Neural cell (in vitro differentiated cells): ENCODE measurements around the gene GPR183. TPM values are rescaled to one million over a fixed set of nuclear protein-coding genes. Genes with fewer than 3 reads are reported as not detected.

ENCODE experiments used
- H2AFZ ChIP-seq: fragments of 200-600, 300-800 bp; sonication (generic), shearing (Covaris generic); 2 replicates; pipeline ENCODE4 v1.6.0; 2014; ENCODE audit warnings: low read depth, mild to moderate bottlenecking, antibody characterized with exemption, low read length, moderate library complexity
- H3F3A ChIP-seq: fragments of 200-600 bp; shearing (Covaris generic); 2 replicates; pipeline ENCODE4 v1.6.1; 2016; ENCODE audit warnings: mild to moderate bottlenecking, moderate library complexity, mixed read lengths, antibody characterized with exemption, low read length; ENCODE audit not compliant: insufficient read depth, poor library complexity, severe bottlenecking
- H3K27ac ChIP-seq: fragments of 200-600, 300-800 bp; sonication (generic), shearing (Covaris generic); 2 replicates; pipeline ENCODE4 v1.5.1; 2014; ENCODE audit warnings: mild to moderate bottlenecking, low read length, moderate library complexity
- H3K27me3 ChIP-seq: fragments of 300-800, 200-600 bp; sonication (generic), shearing (Covaris generic); 2 replicates; pipeline ENCODE4 v1.6.0; 2014; ENCODE audit warnings: mild to moderate bottlenecking, low read depth, low read length, moderate library complexity; ENCODE audit not compliant: insufficient read depth
- H3K36me3 ChIP-seq: fragments of 300-800, 200-600 bp; sonication (generic), shearing (Covaris generic); 2 replicates; pipeline ENCODE4 v1.5.1; 2014; ENCODE audit warnings: mild to moderate bottlenecking, antibody characterized with exemption, low read length, moderate library complexity; ENCODE audit not compliant: insufficient read depth
- H3K4me2 ChIP-seq: fragments of 300-800, 200-600 bp; sonication (generic), shearing (Covaris generic); 2 replicates; pipeline ENCODE4 v1.6.0; 2014; ENCODE audit warnings: mild to moderate bottlenecking, low read length
- H3K4me3 ChIP-seq: fragments of 300-800, 200-600 bp; sonication (generic), shearing (Covaris generic); 2 replicates; pipeline ENCODE4 v1.5.1; 2014; ENCODE audit warnings: mild to moderate bottlenecking, low read length, moderate library complexity
- H3K79me2 ChIP-seq: fragments of 200-600 bp; shearing (Covaris generic); replicated peaks from 2 replicates; pipeline ENCODE4 v1.6.0; 2014; ENCODE audit warnings: mild to moderate bottlenecking, low read length, moderate library complexity; ENCODE audit not compliant: insufficient read depth
- H3K9ac ChIP-seq: fragments of 300-800, 200-600 bp; sonication (generic), shearing (Covaris generic); 2 replicates; pipeline ENCODE4 v1.6.1; 2016; ENCODE audit warnings: mild to moderate bottlenecking, low read length, mixed read lengths
- H3K9me2 ChIP-seq: fragments of 200-600 bp; shearing (Covaris generic); 2 replicates; pipeline ENCODE4 v1.6.1; 2016; ENCODE audit warnings: mild to moderate bottlenecking, low read length, mixed read lengths; ENCODE audit not compliant: insufficient read depth
- H3K9me3 ChIP-seq: fragments of 200-600, 300-800 bp; sonication (generic), shearing (Covaris generic); 2 replicates; pipeline ENCODE4 v1.6.1; 2016; ENCODE audit warnings: mild to moderate bottlenecking, mixed run types, low read length, moderate library complexity, mixed read lengths
- H4K20me1 ChIP-seq: fragments of 200-600 bp; shearing (Covaris generic); 2 replicates; pipeline ENCODE4 v1.6.1; 2016; ENCODE audit warnings: mild to moderate bottlenecking, mixed run types; ENCODE audit not compliant: insufficient read depth
- CTCF ChIP-seq: fragments of 450-650 bp; IDR thresholded peaks from 2 replicates; pipeline ENCODE4 v1.5.1; 2014; ENCODE audit warnings: antibody characterized with exemption, mild to moderate bottlenecking, moderate library complexity; ENCODE audit not compliant: poor library complexity, severe bottlenecking
- EP300 ChIP-seq: fragments of 450-650 bp; conservative IDR thresholded peaks from 2 replicates; pipeline ENCODE4 v1.6.1; 2014; ENCODE audit warnings: antibody characterized with exemption, mild to moderate bottlenecking, moderate library complexity; ENCODE audit not compliant: poor library complexity, severe bottlenecking
- EZH2 ChIP-seq: fragments of 200-600, 300-800 bp; shearing (Covaris generic), sonication (generic); IDR thresholded peaks from 2 replicates; pipeline ENCODE4 v1.6.1; 2014; ENCODE audit warnings: antibody characterized with exemption, low read length, borderline replicate concordance, mild to moderate bottlenecking; ENCODE audit not compliant: insufficient read depth, poor library complexity, severe bottlenecking
- MXI1 ChIP-seq: fragments of 450-650 bp; conservative IDR thresholded peaks from 2 replicates; pipeline ENCODE4 v1.6.1; 2014; ENCODE audit warnings: antibody characterized with exemption, mild to moderate bottlenecking; ENCODE audit not compliant: poor library complexity, severe bottlenecking
- POLR2AphosphoS5 ChIP-seq: IDR thresholded peaks from 2 replicates; pipeline ENCODE4 v1.6.1; 2012
- RAD21 ChIP-seq: fragments of 450-650 bp; conservative IDR thresholded peaks from 2 replicates; pipeline ENCODE4 v1.6.1; 2014; ENCODE audit warnings: antibody characterized with exemption, mild to moderate bottlenecking, moderate library complexity
- REST ChIP-seq: IDR thresholded peaks from 2 replicates; pipeline ENCODE4 v1.6.1; 2012; ENCODE audit warnings: borderline replicate concordance
- SMC3 ChIP-seq: fragments of 450-650 bp; conservative IDR thresholded peaks from 2 replicates; pipeline ENCODE4 v1.6.1; 2014; ENCODE audit warnings: antibody characterized with exemption, mild to moderate bottlenecking, moderate library complexity; ENCODE audit not compliant: poor library complexity
- TAF1 ChIP-seq: IDR thresholded peaks from 2 replicates; pipeline ENCODE4 v1.6.1; 2012; ENCODE audit warnings: low read depth
- polyA plus RNA-seq: library from polyadenylated mRNA; depleted of rRNA; stranded (reverse); fragments of >200 nt; gene quantifications from 2 replicates; pipeline ENCODE4 v1.2.3, GENCODE V29; 2014

The GPR183 gene
- polyA plus RNA-seq, 1 donor from 2014 or later = not detected

- no peak overlapping the region for H3K4me2 ChIP-seq
- no peaks in the 10 kb centered on the region for H3F3A ChIP-seq
- no peaks in the 10 kb centered on the region for H3K9me3 ChIP-seq
- H3K27me3 ChIP-seq = no peaks in the 10 kb centered on the region
- no peak overlapping the region for H3K27ac ChIP-seq
- H3K79me2 ChIP-seq = no peaks in the 10 kb centered on the region
- H3K9me2 ChIP-seq = no peaks in the 10 kb centered on the region
- TF ChIP-seq SMC3 (no peak), RAD21 (no peak), TAF1 (no peak), EZH2 (no peak), REST (no peak)
- no peak overlapping the region for H2AFZ ChIP-seq
- H4K20me1 ChIP-seq = no peaks in the 10 kb centered on the region
- no peaks in the 10 kb centered on the region for H3K36me3 ChIP-seq
- no peak overlapping the region for H3K9ac ChIP-seq
- no peak overlapping the region for H3K4me3 ChIP-seq
These were observed 29.0 kb downstream of the GPR183 start for GRCh38 chr13:99278200-99278599.

- no peaks in the 10 kb centered on the region for H3K79me2 ChIP-seq
- H3K9me3 ChIP-seq = no peaks in the 10 kb centered on the region
- TF ChIP-seq MXI1 (no peak), SMC3 (no peak), REST (no peak), EP300 (no peak), CTCF (no peak), POLR2AphosphoS5 (no peak), RAD21 (no peak)
- no peak overlapping the region for H3K9ac ChIP-seq
- H3K4me2 ChIP-seq = no peak overlapping the region
- H3K9me2 ChIP-seq = no peaks in the 10 kb centered on the region
- H3F3A ChIP-seq = no peaks in the 10 kb centered on the region
- no peak overlapping the region for H2AFZ ChIP-seq
- H3K27ac ChIP-seq = no peak overlapping the region
- no peak overlapping the region for H3K4me3 ChIP-seq
- no peaks in the 10 kb centered on the region for H3K36me3 ChIP-seq
- H3K27me3 ChIP-seq = no peaks in the 10 kb centered on the region
- H4K20me1 ChIP-seq = no peaks in the 10 kb centered on the region
These were observed 29.6 kb downstream of the GPR183 start for GRCh38 chr13:99277629-99278028.
